ENCODE results near the gene PNMA6E. TPM values are rescaled to one million over a fixed set of nuclear protein-coding genes. Genes with fewer than 3 reads are reported as not detected.

The PNMA6E gene
- total and polyA plus RNA-seq, 2 of the 13 experiments (the other 11 are each of a cell fraction or from before 2014, with no cell fraction given), result not detected

- TF ChIP-seq ARID3A (IDR thresholded peaks at IDR 0.05; ENCODE audit: low read depth, low read length) (no peak), ZNF121 (CRISPR knock-in tag; IDR thresholded peaks at IDR 0.05) (no peak), SRY (CRISPR knock-in tag; IDR thresholded peaks at IDR 0.05) (no peak), ZNF230 (CRISPR knock-in tag; IDR thresholded peaks at IDR 0.05) (no peak), ZNF646 (CRISPR knock-in tag; IDR thresholded peaks at IDR 0.05) (no peak), MAF1 (CRISPR knock-in tag; IDR thresholded peaks at IDR 0.05; ENCODE audit: borderline replicate concordance) (no peak)
These were observed 5.4 kb downstream of the PNMA6E start (continued) for GRCh38 chrX:153395613-153396319.

All from HepG2 (cell line).